Motor neuron (in vitro differentiated cells): ENCODE results near the gene RAD51. TPM values are rescaled to one million over a fixed set of nuclear protein-coding genes. Genes with fewer than 3 reads are reported as not detected.

Source experiments
- ATAC-seq, 8 experiments: fragments of 200-7000 bp; cut with Tn5 transposase; replicated peaks in 6 of 8; 2 replicates each; pipeline ENCODE4 v1.8.0; 2021; ENCODE audit warnings: mild to moderate bottlenecking in 8 of 8, moderate library complexity in 8 of 8
- H3K27ac ChIP-seq, 2 donors: fragments of 250-450 bp; sonication (Bioruptor Pico); 2 replicates each; pipeline ENCODE4 v1.9.0; 2021; ENCODE audit warnings: antibody characterized with exemption in 2 of 2, mild to moderate bottlenecking in 2 of 2, moderate library complexity in 1 of 2
- H3K4me1 ChIP-seq, 2 donors: fragments of 250-450 bp; sonication (Bioruptor Pico); replicated peaks in 1 of 2; 2 replicates each; pipeline ENCODE4 v1.6.1; 2021; ENCODE audit warnings: antibody characterized with exemption in 2 of 2, mild to moderate bottlenecking in 2 of 2, moderate library complexity in 1 of 2
- H3K4me3 ChIP-seq, 5 donors: fragments of 250-450 bp; sonication (Bioruptor Pico); 2 replicates each; pipeline ENCODE4 v1.9.0; 2021; ENCODE audit warnings: antibody characterized with exemption in 5 of 5, mild to moderate bottlenecking in 5 of 5, moderate library complexity in 4 of 5
- WGBS, 10 experiments: fragments of 450-650 bp; shearing (Covaris generic); methylation state at CpG; one replicate each; pipeline ENCODE4 v1.0.0; 2022; 5-methylcytosine and 5-hydroxymethylcytosine counted together
- in situ Hi-C, 9 experiments: fragments of 400-800 bp; cut with MboI; loops; one replicate each; pipeline ENCODE4 v1.15.0; 2021; ENCODE audit warnings: low sequenced_read_pairs in 9 of 9, low pct_unique_long_range_greater_than_20kb in 2 of 9; ENCODE audit not compliant: unreplicated experiment in 9 of 9
- total RNA-seq, 8 experiments: library from RNA; unstranded; fragments of 300-600 nt; gene quantifications; 2 replicates each; pipeline versions ENCODE4 v1.2.3 to v1.2.4, GENCODE V29; 2022

The RAD51 gene
- total RNA-seq, 8 experiments from 2014 or later, result 0.46 to 9.0 (median 0.76) TPM

DNA sequence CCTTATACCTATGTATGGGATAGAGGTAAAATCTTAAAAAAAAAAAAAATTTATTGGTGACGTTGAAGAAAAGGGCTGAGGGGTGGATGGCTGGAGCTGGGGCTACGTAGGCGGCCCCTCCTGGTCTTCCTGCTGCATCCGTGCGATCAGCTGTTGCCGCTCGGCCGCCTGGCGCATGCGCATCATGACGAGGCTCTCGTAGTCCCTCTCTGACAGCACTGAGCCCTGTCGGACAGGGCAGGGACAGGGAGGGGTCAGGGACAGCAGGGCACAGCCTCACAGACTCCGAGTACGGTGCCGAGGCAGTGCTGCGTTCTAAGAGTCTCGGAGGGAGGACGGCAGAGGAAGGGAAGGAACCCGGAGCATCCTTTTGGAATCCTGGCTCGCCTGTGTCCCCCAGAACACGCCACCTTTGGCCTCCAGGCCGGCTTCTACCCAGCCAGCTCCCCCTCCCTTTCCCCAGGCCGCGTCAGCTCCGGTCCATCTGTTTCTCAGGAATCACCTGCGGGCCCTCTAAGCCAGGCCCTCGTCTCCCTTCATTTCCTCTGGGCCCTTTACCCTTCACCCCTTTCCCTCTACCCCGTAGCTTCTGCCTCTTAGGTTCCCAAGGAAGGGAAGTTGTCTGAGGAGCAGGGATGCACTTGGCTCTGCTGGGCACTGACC lies 73.0 kb downstream of the RAD51 start:
- Histone ChIP-seq H3K4me3 (no peak overlapping the region), H3K27ac (no peak overlapping the region), H3K4me1 (peaks cover 2 to 20% of the 10 kb centered on the region in 2 donors)
- no peak for ATAC-seq
- 76 to 100% (median 80%) methylated on average over 2 to 15 of the region's 29 CpGs; no CpG with 5 or more reads in 6 of the 10 experiments for WGBS, 10 experiments
- in situ Hi-C loops, result no loop called here

DNA sequence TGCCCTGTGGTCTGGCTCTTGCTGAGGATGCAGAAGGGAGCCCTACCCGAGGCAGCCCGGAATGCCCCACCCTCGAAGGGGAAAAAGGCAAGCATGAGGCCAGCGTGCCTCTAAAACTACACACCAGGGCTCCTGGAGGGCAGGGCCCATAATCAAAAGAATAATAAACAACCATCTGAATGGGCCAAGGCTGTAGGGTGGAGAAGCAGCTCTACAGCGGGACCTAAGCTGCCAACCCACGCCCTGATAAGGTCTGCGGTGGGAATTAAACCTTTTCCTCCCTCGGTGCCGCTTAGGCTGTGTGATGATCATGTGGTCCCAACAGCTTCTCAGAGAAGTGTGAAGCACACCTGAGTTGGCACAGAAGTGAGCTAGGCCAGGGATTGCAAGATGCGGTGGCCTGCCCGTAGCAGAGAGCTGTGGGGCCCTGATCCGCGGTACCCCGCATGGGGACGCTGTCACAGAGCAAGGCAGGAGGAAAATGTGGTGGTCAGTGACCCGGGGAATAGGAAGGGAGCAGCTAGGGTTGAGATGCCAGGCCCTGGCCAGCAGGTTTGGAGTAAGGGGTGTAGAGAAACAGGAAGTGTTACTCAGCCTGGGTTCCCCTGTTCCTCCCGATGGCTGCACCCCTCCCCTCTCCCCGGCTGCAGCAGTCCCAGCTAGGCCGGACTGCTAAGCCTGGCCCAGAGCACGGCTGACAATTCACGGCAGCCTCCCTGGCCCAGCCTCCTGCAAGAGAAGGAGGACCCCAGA lies 73.7 kb downstream of the RAD51 start:
- in situ Hi-C loops, result no loop called here
- 72 to 100% (median 90%) methylated on average over 1 to 6 of the region's 21 CpGs; no CpG with 5 or more reads in 4 of the 10 experiments for WGBS, 10 experiments
- Histone ChIP-seq H3K4me3 (no peak overlapping the region), H3K4me1 (peaks cover 0 to 14% of the 10 kb centered on the region in 2 donors), H3K27ac (no peak overlapping the region)
- peak in 1 of 8 experiments; percentile 12 for ATAC-seq

DNA sequence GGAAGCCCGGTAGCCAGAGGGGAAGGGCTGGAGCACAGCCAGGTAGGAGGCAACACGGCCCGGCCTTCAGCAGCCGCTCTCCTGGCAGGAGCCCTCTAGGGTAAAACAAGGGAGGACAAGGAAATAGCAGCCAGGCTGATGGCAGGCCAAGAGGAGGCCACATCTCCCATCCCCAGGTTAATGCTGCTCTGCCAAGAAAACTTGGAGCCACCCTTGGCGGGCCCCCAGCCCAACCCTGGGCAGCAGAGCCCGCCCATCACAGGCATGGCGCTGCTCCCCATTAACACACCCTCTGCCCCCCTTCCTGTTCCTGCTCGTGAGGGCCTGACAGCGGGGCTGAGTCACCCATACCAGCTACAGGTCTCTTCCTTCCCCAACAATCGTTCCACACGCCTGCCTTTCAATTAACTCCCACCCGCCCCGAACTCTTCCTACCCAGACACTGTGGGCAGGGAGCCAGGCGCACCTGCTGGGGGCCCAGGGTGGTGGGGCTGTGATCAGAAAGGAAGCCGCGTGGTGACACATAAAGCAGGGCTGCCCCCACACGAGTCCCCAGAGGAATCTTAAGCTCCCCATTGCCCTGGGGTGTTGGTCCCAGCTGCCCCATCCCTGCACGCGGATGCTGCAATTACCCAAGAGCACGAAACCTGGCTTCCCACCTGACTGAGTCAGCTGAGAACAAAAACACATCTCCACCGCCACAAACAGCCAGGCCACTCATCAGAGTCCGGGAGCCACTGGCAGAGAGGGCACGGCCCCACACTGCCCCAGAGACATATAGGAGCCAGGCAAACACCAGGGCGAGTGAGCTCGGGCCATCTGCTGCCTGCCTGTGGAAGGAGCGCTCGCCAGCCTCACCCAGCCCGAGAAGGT lies 74.5 kb downstream of the RAD51 start, which contains the start of gene C15orf62:
Gene C15orf62, plus strand, starts transcription at position 707 of the 873 bp plus-strand sequence. CDS start 516 bp downstream, outside the sequence.
- Histone ChIP-seq H3K27ac (no peak within 1 kb of the TSS), H3K4me3 (no peak within 1 kb of the TSS), H3K4me1 (peaks cover 0 to 10% of the 10 kb centered on the region in 2 donors)
- peak in 6 of 8 experiments; percentile 16 to 81 (median 79) for ATAC-seq
- WGBS, 10 experiments, result 44 to 83% (median 68%) methylated on average over 1 to 6 of the region's 28 CpGs; no CpG with 5 or more reads in 6 of the 10 experiments
- in situ Hi-C loops, result no loop called here

DNA sequence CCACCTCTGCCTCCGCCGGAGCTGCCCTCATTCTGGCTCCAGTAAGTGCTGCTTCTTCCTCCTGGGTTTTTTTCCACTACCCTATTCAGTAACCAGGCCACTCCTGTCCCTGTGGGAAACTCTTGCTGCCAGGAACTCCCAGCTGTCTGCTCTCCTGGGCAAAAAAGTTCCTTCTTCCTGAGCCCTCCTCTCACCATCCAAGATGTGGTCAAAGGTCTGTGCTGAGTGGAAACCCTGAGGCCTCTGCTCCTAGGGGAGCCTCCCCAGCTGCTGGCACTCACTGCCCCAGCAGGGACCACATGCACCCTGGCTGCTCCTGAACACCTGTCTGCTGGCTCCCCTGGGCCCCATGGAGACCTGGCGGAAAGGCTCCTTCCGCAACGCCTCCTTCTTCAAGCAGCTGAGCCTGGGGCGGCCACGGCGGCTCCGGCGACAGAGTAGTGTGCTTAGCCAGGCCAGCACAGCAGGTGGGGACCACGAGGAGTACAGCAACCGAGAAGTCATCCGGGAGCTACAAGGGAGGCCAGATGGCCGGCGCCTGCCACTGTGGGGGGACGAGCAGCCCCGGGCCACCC lies 75.3 kb downstream of the RAD51 start:
- 80 to 100% (median 86%) methylated on average over 1 to 2 of the region's 17 CpGs; no CpG with 5 or more reads in 7 of the 10 experiments for WGBS, 10 experiments
- no peak overlapping the region for H3K27ac ChIP-seq
- ATAC-seq, result no peak
- H3K4me1 ChIP-seq, result peaks cover 0 to 5% of the 10 kb centered on the region in 2 donors
- no peak overlapping the region for H3K4me3 ChIP-seq
- in situ Hi-C loops, result no loop called here

DNA sequence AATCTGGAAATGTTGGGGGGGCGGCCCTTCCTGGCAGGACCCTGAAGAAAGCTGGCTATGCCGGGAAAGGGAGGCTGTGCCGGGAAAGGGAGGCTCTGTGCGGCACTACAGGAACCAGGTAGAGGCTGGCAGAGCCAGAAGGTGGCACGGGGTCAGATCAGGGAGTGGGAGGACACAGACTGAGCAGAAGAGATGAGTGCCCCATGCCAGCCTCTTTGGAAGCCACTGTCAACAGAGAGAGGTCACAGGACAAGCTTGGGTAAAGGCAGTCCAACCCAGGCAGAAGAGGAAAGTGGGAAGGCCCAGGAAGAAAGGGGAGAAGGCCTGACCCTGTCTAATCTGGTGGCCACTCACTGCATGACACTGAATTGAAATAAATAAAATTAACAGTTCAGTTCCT lies 76.3 kb downstream of the RAD51 start:
- no peak overlapping the region for H3K4me3 ChIP-seq
- 80 to 100% (median 94%) methylated on average over 2 to 3 of the region's 5 CpGs; no CpG with 5 or more reads in 6 of the 10 experiments for WGBS, 10 experiments
- ATAC-seq, result no peak
- H3K4me1 ChIP-seq, result no peaks in the 10 kb centered on the region
- no peak overlapping the region for H3K27ac ChIP-seq
- in situ Hi-C loops, result no loop called here

DNA sequence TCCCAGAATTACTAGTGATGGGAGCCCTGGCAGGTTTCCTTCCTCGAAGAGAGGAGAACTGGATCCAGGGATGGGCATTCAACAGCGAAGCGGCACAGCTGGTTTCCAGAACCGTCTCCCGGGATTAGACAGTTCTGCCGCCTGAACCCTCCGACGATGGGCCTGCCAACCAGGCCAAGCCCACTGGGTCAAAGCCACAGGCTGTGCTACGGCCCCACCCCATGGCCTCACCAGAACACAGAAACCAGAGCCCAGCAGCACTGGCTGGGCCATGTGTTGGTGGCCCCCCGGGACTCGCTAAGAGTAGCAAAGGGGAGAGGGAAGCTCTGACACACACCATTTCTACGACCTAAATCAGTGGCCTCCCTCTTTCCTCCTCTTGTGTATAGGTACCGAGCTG lies 77.0 kb downstream of the RAD51 start:
- ATAC-seq, result no peak
- H3K4me1 ChIP-seq, result no peaks in the 10 kb centered on the region
- H3K4me3 ChIP-seq, result no peak overlapping the region
- H3K27ac ChIP-seq, result no peak overlapping the region
- in situ Hi-C loops, result no loop called here
- 50 to 100% (median 93%) methylated on average over 1 to 3 of the region's 13 CpGs; no CpG with 5 or more reads in 6 of the 10 experiments for WGBS, 10 experiments

DNA sequence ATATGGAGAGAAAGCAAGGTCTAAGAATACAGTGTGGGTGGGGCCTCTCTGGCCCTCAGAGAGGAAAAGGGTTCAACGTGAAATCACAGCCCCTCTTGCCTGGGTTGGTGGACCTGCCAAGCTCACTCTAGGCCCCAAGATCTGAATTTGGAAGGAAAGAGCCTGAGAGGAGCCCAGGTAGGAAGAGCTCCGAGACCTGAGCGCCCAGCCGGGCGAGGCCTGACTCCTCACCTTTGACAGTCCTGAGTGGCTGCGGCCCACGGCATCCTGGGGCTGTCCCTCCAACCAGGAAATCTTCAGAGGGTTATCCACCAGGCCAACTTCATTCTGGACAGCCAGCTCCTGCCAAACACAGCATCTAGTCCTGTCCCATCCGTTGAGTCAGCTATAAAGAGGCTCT lies 78.5 kb downstream of the RAD51 start:
- in situ Hi-C loops, result no loop called here
- no peak for ATAC-seq
- Histone ChIP-seq H3K4me1 (no peaks in the 10 kb centered on the region), H3K4me3 (no peak overlapping the region), H3K27ac (no peak overlapping the region)
- WGBS, 10 experiments, result 89 to 100% (median 94%) methylated on average over 1 to 2 of the region's 8 CpGs; no CpG with 5 or more reads in 6 of the 10 experiments

DNA sequence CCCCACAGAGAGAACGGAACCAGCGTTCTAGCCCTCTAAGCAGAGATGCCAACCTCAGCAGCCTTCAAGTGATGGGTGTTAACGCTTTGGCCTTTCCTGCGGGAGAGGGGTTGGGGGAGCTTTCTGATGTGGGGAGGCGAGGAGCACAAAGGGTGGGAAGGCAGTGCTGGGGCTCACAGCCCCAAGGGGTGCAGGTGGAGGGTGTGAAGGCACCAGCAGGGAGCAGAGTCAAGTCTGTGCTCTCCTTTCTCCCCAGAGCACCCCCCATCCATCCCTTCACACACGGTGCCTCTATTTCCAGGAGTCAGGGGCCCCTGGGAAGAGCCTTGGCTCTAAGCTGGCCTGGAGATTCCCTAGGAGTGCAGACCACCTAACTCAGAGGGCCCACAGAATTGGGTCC lies 78.9 kb downstream of the RAD51 start:
- Histone ChIP-seq H3K4me3 (no peak overlapping the region), H3K4me1 (no peaks in the 10 kb centered on the region), H3K27ac (no peak overlapping the region)
- 50 to 100% (median 94%) methylated on average over 1 to 5 of the region's 6 CpGs; no CpG with 5 or more reads in 7 of the 10 experiments for WGBS, 10 experiments
- ATAC-seq, result no peak
- in situ Hi-C loops, result no loop called here

DNA sequence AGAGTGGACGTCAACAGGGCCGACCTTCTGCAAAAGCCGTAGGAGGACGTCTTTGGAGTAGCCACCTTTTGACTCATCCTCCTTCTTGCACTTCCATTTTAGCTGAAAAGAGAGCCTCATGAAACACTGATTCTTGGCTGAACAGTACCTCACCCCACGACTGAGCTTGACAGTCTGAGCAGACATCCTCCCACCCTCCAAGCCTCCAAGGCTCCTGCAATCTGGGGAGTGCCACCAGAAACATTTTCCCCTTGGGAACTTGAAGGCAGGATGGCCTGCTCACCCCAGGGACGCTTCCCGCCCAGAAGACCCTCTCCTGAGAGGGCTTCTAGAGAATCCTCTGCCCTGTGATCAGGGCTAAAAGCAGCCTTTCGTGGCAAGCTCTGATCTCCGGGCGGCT lies 80.0 kb downstream of the RAD51 start:
- WGBS, 10 experiments, result 59 to 100% (median 90%) methylated on average over 1 to 3 of the region's 10 CpGs; no CpG with 5 or more reads in 4 of the 10 experiments
- no peak for ATAC-seq
- H3K27ac ChIP-seq, result no peak overlapping the region
- H3K4me3 ChIP-seq, result no peak overlapping the region
- in situ Hi-C loops, result no loop called here
- H3K4me1 ChIP-seq, result no peaks in the 10 kb centered on the region

DNA sequence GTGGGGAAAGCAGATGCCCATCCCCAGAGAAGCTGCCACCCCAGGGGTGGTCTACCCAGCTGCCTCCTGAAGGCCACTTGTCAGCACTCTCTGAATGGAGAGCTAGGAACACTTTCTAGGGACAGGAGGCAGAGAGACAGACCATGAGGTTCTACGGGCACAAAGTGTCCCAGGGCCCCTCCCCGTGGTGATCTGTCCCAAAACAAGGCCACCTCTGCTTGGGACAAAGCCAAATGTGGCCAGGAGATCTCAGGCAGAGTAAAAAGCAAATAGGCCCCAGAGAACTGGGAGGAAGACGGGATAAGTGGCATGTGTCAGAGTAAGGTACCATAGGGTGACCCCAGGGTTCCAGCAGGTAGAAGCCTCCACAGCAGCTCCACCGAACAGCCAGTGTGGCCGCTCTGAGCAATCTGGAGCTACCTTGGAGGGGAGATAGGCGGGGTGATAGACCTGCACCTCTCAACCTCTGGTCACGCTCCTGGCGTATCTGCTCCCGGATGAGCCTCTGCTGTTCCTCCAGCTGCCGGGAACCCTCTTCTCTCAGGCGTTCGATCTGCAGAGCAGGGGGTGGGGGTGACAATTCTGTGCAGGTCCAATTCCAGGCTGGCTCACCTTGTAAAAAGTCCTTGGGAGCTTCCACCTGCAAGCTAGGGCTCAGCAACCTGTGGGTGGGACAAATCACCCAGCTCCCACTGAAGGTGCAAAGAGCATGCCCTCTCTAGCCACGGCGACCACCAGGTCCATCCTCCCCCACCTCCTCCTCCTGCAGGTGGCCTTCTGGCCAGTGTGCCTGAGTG lies 81.0 kb downstream of the RAD51 start:
- H3K27ac ChIP-seq, result no peak overlapping the region
- in situ Hi-C loops, result no loop called here

DNA sequence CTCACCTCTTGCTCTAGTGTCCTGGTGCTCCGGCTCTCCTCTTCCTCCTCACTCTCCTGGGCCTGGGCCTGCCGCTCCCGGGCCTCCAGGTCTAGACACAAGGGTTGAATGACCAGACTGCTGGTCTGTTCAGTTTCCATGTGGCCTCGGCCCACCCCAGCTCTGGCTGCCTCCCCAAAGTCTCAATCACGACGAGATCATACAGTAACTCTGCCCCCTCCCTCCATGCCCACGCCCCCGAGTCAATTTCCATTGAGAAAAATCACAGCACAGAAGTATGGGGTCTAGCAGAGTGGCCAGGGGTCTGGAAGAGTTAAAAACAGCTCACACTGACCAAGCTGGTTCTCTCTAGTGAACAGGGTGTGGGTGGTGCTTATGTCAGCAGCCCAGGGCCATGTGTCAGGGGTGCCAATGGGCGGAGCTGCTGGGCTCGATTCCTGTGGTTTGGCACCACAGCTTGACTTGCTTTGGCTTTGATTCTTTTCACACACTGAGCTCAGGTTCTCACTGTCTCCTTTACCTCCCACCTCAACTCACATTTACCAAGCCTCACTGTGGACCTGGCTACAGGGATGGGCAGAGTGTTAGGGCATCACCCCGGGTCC lies 81.7 kb downstream of the RAD51 start:
- H3K27ac ChIP-seq, result no peak overlapping the region
- H3K4me1 ChIP-seq, result no peaks in the 10 kb centered on the region
- peak in 3 of 8 experiments; percentile 72 to 97 (median 92) for ATAC-seq
- in situ Hi-C loops, result no loop called here
- no peak overlapping the region for H3K4me3 ChIP-seq
- WGBS, 10 experiments, result 0 to 100% (median 80%) methylated on average over 1 to 8 of the region's 11 CpGs; no CpG with 5 or more reads in 1 of the 10 experiments

More for the DNA sequence above, 81.0 kb downstream of the RAD51 start:
- Histone ChIP-seq H3K4me3 (no peak overlapping the region), H3K4me1 (no peaks in the 10 kb centered on the region)
- ATAC-seq, result no peak
- WGBS, 10 experiments, result 83 to 100% (median 100%) methylated on average over 1 to 6 of the region's 14 CpGs; no CpG with 5 or more reads in 5 of the 10 experiments
